Stimulated activated CD8-positive, alpha-beta memory T cell treated with anti-CD3 and anti-CD28 coated beads, Interleukin-12 subunit alpha, Interleukin-12 subunit beta, amount 100 ng/mL, for 24 hours (primary cell): ENCODE data around the gene SAMD9.
"Not testable (repeated sequence)": the region's sequence is repeated elsewhere in the genome, so short reads cannot be mapped to it uniquely, and the experiment has no call there.

ENCODE experiments used
- DNase-seq: peaks from one replicate; pipeline ENCODE4 v3.0.0-alpha.2; 2020; ENCODE audit errors: extremely low read depth

The SAMD9 gene

GRCh38 chr7:93120592-93121549, 3.1 kb upstream of the SAMD9 start:
- DNase-seq = no peak

DNA sequence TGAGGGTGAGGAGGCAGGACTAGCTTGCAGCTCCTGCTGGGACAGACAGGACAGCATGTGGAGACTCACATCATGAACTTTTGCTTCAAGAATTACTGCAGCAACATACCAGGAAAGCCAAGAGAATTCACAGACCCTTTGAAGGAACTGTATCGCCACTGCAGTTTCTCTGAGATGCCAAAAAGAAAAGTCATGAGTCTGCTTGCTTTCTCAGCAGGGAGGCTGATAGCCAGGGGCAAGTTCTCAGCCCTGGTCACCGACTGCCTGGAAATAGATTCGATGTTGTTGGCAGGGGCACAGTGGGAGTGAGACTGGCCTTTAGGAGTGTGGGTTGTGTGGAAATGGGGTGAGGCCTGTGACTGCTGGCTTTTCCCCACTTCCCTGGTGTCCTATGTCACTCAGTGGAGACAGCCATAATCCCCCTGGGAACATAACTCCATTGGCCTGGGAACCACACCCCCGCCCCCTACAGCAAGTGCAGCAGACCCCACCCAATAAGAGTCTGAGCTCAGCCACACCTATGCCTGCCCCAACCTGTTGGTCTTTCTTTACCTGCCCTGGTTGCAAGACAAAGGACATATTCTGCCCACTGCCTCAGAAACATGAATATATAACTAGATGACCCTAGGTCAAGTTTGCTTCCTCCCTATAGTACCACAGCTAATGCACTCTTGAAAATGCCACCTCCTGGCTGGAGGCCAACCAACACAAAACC, 1.6 kb upstream of the SAMD9 start:
- DNase-seq = no peak

GRCh38 chr7:93117327-93117726, 452 bp downstream of the SAMD9 start:
- DNase-seq = no peak

GRCh38 chr7:93115796-93116195, 2.0 kb downstream of the SAMD9 start:
- DNase-seq = no peak

DNA sequence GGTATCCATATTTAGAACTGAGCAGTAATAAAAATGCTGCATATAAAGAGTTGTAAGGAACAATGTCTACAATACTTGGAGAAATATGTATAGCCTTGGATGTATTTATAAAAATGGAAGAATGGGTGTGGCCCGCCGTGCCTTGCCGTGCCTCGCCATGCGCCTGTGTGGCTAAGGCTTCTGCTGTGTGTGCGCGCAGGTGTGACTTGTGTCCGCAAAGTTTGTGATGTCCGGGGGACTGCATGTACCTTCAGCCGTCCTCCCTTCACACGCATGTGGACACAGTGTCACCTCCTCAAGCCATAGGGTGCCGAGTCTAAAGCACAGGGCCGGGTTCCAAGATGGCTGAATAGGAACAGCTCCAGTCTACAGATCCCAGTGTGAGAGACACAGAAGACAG, 9.8 kb downstream of the SAMD9 start:
- no peak for DNase-seq

DNA sequence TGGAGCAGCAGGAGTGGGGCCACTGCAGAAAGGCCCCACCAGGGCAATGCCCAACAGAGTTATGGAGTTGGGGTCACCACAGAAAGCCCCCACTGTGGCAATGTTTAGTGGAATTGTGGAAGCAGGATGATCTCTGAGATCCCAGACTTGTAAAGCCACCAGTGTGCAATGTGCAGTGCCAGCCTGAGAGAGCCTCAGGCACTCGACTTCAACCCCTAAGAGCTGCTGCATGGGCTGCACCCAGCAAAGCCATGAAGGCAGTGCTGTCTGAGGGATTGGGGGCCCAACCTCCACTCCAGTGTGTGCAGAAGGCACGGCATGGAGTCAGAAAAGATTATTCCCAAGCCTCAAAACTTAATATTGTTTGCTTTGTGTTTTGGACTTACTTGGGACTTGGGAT, 20.4 kb downstream of the SAMD9 start:
- DNase-seq = no peak

GRCh38 chr7:93092757-93093370, 24.9 kb downstream of the SAMD9 start:
- DNase-seq = no peak

DNA sequence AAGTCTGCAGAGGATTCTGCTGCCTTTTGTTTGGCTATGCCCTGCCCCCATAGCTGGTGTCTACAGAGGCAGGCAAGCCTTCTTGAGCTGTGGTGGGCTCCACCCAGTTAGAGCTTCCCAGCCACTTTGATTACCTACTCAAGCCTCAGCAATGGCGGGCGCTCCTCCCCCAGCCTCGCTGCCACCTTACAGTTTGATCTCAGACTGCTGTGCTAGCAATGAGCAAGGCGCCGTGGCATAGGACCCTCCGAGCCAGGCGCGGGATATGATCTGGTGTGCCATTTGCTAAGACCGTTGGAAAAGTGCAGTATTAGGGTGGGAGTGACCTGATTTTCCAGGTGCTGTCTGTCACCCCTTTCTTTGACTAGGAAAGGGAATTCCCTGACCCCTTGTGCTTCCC, 44.4 kb downstream of the SAMD9 start:
- not testable (repeated sequence) for DNase-seq

- no peak for DNase-seq
Observed at GRCh38 chr7:93062599-93062998, 55.2 kb downstream of the SAMD9 start.

DNA sequence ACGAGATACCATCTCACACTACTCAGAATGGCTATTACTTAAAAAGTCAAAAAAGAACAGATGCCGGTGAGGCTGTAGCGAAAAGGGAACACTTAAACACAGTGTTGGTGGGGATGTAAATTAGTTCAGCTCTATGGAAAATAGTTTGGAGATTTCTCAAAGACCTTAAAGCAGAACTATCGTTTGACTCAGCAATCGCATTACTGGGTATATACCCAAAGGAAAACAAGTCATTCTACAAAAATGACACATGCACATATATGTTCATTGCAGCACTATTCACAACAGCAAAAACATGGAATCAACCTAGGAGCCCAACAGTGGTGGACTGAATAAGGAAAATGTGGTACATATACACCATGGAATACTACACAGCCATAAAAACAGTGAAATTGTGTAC, 56.9 kb downstream of the SAMD9 start:
- DNase-seq = no peak

- DNase-seq = no peak
Observed at GRCh38 chr7:93060025-93060424, 57.8 kb downstream of the SAMD9 start.

DNA sequence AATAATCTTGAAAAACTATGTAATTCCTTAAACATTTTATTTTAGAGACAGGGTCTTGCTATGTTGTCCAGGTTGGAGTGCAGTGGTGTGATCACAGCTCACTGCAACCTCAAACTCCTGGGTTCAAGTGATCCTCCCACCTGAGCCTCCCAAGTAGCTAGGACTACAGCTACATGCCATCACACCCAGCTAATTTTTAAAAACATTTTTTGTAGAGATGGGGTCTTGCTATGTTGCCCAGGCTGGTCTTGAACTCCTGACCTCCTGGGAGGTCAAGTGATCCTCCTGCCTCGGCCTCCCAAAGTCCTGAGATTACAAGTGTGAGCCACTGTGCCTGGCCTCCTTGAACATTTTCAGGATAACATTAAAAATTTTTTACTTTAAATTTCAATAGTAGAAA, 61.2 kb downstream of the SAMD9 start:
- not testable (repeated sequence) for DNase-seq

DNA sequence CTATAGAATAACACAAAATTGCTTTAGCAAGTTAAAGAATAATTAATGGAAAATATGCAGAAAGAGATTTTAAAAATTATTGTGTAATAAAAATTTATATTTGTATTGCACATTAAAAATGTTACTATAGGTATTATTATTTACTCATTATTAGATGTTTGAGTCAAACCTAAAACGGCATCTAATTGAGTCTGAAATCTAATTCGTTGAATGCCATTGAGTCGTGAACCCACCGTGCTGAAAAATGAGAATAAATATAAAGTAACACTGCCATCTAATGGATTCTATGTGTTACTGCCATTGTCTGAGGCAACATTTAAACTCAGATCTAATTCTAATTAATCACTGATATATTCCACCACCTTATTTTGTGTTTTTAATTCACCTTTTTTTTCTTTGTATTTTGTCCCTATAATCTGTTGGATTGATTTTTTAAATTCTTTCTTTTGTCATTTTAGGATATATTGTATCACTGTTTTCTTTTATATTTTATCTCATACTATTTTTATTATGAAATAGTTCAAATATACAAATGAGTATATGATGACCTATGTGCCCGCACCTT, 62.2 kb downstream of the SAMD9 start:
- no peak for DNase-seq

DNA sequence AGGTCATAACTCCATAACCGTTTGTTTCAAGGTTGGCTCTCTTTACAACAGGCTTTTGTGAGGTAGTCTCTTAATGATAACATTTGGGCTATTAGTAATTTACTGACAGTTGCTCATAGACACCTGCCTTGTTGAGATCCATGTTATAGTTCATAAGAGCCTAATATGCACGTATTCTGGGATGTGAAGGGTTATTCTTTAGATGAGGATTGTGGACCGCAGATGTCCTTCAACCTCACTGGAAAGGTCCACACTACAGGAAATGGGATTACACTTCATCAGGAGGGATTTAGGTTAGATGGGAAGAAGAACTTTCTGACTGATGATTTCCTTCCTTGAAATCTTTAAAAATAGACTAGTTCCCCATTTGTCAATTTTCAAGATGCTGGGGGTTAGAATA, 62.8 kb downstream of the SAMD9 start:
- no peak for DNase-seq

- DNase-seq = no peak
Observed at GRCh38 chr7:93053949-93054943, 63.5 kb downstream of the SAMD9 start.

DNA sequence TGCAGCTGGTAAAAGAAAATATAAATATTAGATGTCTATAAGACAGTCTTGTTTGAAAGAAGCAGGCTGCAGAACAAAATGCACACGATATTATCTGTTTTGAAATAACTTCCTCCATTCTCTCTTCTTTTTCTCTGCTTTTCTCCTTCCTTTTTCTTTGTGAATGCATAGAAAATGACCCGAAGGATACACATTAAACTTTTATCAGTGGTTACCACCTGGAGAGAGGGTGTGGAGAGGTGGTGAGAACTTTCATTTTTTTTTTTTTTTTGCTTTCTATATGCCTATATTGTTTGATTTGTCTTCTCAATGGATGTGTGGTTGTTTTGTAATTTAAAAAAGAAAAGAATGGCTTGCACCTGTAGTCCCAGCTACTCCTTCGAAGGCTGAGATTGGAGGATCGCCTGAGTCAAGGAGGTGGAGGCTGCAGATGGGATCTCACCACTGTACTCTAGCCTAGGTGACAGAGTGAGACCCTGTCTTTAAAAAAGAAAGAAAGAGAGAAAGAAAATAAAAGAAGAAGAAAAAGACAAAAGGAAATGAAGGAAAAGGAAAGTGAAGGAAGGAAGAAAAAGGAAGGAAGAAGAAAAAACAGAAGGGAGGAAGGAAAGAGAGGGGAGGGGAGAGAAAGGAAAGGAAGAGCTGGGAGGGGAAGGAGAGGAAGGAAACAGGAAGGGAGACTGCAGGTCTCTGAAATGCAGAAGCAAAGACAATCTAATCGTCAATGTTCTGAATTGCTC, 64.4 kb downstream of the SAMD9 start:
- DNase-seq = no peak

- DNase-seq = no peak
Observed at GRCh38 chr7:93051660-93052059, 66.1 kb downstream of the SAMD9 start.
